K562 (cell line): ENCODE data around the gene NDOR1. TPM values are rescaled to one million over a fixed set of nuclear protein-coding genes. Genes with fewer than 3 reads are reported as not detected.

Source experiments
- ATAC-seq: fragments of 200-7000 bp; cut with Tn5 transposase; 3 replicates; pipeline ENCODE4 v1.9.1; 2020; ENCODE audit warnings: moderate library complexity
- BruUV-seq: library from RNA; stranded (reverse); fragments of 400-500 nt; replicated peaks from 2 replicates; lab custom pipeline; 2021; lab: Mats Ljungman, UMichigan
- CTCF ChIA-PET: fragments of 300-600 bp; formaldehyde crosslinking; extraction: SDS; loops from one replicate; lab custom pipeline; 2021; ENCODE audit warnings: low intra/inter-chr PET ratio; lab: Yijun Ruan, JAX
- POLR2A ChIA-PET: fragments of 300-600, 350-650 bp; sonication (Branson Sonifier 250); formaldehyde crosslinking; extraction: SDS; loops from one replicate; lab custom pipeline; 2021; ENCODE audit warnings: antibody characterized with exemption, inconsistent platforms; lab: Yijun Ruan, JAX
- DNase-seq, 4 experiments: peaks; one replicate each; pipeline versions ENCODE4 v3.0.0 to v3.0.0-alpha.2; 2011 to 2018; ENCODE audit warnings: low spot score in 3 of 4, mixed read lengths in 3 of 4; ENCODE audit errors: extremely low read depth in 1 of 4
- FAIRE-seq: peaks from 2 replicates; lab custom pipeline; 2011; peaks lifted over from hg19 to GRCh38; lab: Jason Lieb, UNC
- H2AFZ ChIP-seq: 2 replicates; pipeline ENCODE4 v1.6.0; 2011; ENCODE audit warnings: low read depth, low read length, control low read depth, inconsistent platforms
- H3K27ac ChIP-seq: fragments of 200-600 bp; 3 replicates; pipeline ENCODE4 v1.8.0; 2011; ENCODE audit warnings: low read depth, mild to moderate bottlenecking, control low read depth, inconsistent platforms, low read length, moderate library complexity, mixed read lengths; ENCODE audit errors: extremely low read depth
- H3K27me3 ChIP-seq, 2 experiments: fragments of 300-600 bp in 1 of 2; 2 replicates in 1 of 2; 3 replicates in 1 of 2; pipeline versions ENCODE4 v1.6.0 to v1.8.0; 2011; ENCODE audit warnings: inconsistent platforms in 2 of 2, low read length in 2 of 2, mild to moderate bottlenecking in 1 of 2, mixed read lengths in 1 of 2, moderate library complexity in 1 of 2; ENCODE audit not compliant: control insufficient read depth in 2 of 2, insufficient read depth in 2 of 2
- H3K36me3 ChIP-seq: fragments of 300-600 bp; 3 replicates; pipeline ENCODE4 v1.8.0; 2011; ENCODE audit warnings: mild to moderate bottlenecking, low read length, inconsistent platforms; ENCODE audit not compliant: control insufficient read depth, insufficient read depth
- H3K4me1 ChIP-seq, 2 experiments: fragments of 200-600 bp in 1 of 2; replicated peaks in 1 of 2; 2 replicates in 1 of 2; 3 replicates in 1 of 2; pipeline versions ENCODE4 v1.5.1 to v1.8.0; 2011; ENCODE audit warnings: inconsistent platforms in 2 of 2, low read length in 2 of 2, mild to moderate bottlenecking in 1 of 2, mixed read lengths in 1 of 2, moderate library complexity in 1 of 2; ENCODE audit not compliant: control insufficient read depth in 2 of 2, insufficient read depth in 2 of 2
- H3K4me2 ChIP-seq: 2 replicates; pipeline ENCODE4 v1.6.1; 2011; ENCODE audit warnings: low read length, control low read depth, inconsistent platforms, mixed read lengths; ENCODE audit not compliant: insufficient read depth
- H3K4me3 ChIP-seq: fragments of 200-600 bp; sonication (generic), shearing (Covaris generic); 2 replicates; pipeline ENCODE4 v1.5.1; 2016; ENCODE audit warnings: control low read depth, inconsistent platforms
- H3K79me2 ChIP-seq: fragments of 200-600 bp; 3 replicates; pipeline ENCODE4 v1.8.0; 2011; ENCODE audit warnings: low read length, inconsistent platforms; ENCODE audit not compliant: control insufficient read depth, insufficient read depth
- H3K9ac ChIP-seq, 2 experiments: 2 replicates each; pipeline versions ENCODE4 v1.6.0 to v1.6.1; 2011; ENCODE audit warnings: low read depth in 2 of 2, low read length in 2 of 2, control low read depth in 1 of 2, inconsistent platforms in 1 of 2, mild to moderate bottlenecking in 1 of 2, mixed read lengths in 1 of 2; ENCODE audit not compliant: insufficient read depth in 1 of 2
- H3K9me1 ChIP-seq: one replicate; pipeline ENCODE4 v1.6.0; 2011; ENCODE audit warnings: inconsistent platforms, mild to moderate bottlenecking, low read length, moderate library complexity; ENCODE audit not compliant: control insufficient read depth, insufficient read depth
- H3K9me3 ChIP-seq: replicated peaks from 2 replicates; pipeline ENCODE4 v1.5.1; 2011; ENCODE audit warnings: low read depth, low read length, inconsistent platforms; ENCODE audit not compliant: control insufficient read depth, insufficient read depth
- H4K20me1 ChIP-seq: replicated peaks from 2 replicates; pipeline ENCODE4 v1.6.1; 2011; ENCODE audit warnings: low read length, inconsistent platforms, mixed read lengths; ENCODE audit not compliant: control insufficient read depth, insufficient read depth
- ELF2 ChIP-seq: fragments of 250-450 bp; sonication (Bioruptor Pico); IDR thresholded peaks from 2 replicates; pipeline ENCODE4 v1.5.0; 2021; ENCODE audit warnings: mild to moderate bottlenecking
- MAFF ChIP-seq: IDR thresholded peaks from 2 replicates; pipeline ENCODE4 v1.6.1; 2012; ENCODE audit warnings: low read length, improper control_type of control experiment
- MEF2A ChIP-seq: IDR thresholded peaks from 2 replicates; pipeline ENCODE4 v1.6.1; 2011; ENCODE audit warnings: low read depth, mild to moderate bottlenecking, low read length, moderate library complexity; ENCODE audit not compliant: control insufficient read depth
- MTA1 ChIP-seq: fragments of 450-650 bp; IDR thresholded peaks from 2 replicates; pipeline ENCODE4 v1.6.1; 2017; ENCODE audit warnings: borderline replicate concordance
- PPARD ChIP-seq: fragments of 250-450 bp; sonication (Bioruptor Pico); IDR thresholded peaks from 2 replicates; pipeline ENCODE4 v1.8.0; 2022; ENCODE audit warnings: inconsistent platforms, mild to moderate bottlenecking, moderate library complexity
- SETDB1 ChIP-seq: IDR thresholded peaks from one replicate; pipeline ENCODE4 v1.6.1; 2012; ENCODE audit warnings: low read length, control low read depth, inconsistent platforms
- SP1 ChIP-seq: sonication (generic); formaldehyde crosslinking; IDR thresholded peaks from 2 replicates; pipeline ENCODE4 v1.8.1; 2022; ENCODE audit warnings: mild to moderate bottlenecking, missing genetic modification reagents
- SUPT5H ChIP-seq: fragments of 450-650 bp; IDR thresholded peaks from 2 replicates; pipeline ENCODE4 v1.6.1; 2016
- ZNF12 ChIP-seq: sonication (generic); formaldehyde crosslinking; IDR thresholded peaks from 2 replicates; pipeline ENCODE4 v1.4.0; 2020; ENCODE audit warnings: mild to moderate bottlenecking, missing genetic modification reagents
- WGBS: fragments of 100-300 bp; shearing (Covaris generic); methylation state at CpG from one replicate; pipeline ENCODE4 v1.1.6; 2016; ENCODE audit warnings: low coverage, mixed read lengths; ENCODE audit not compliant: insufficient coverage; ENCODE audit errors: missing lambda C conversion rate; 5-methylcytosine and 5-hydroxymethylcytosine counted together
- in situ Hi-C: fragments of 300-500 bp; cut with MboI; formaldehyde crosslinking; loops from 4 replicates; pipeline ENCODE4 v1.15.0; 2018; ENCODE audit warnings: inconsistent platforms, mixed read lengths
- intact Hi-C: fragments of 100-400 bp; cut with micrococcal nuclease; formaldehyde crosslinking; loops from 2 replicates; pipeline ENCODE4 v1.14.2; 2022
- polyA plus RNA-seq, 8 experiments: library from polyadenylated mRNA; depleted of rRNA in 4 of 8; stranded (reverse) in 5 of 8; unstranded in 3 of 8; fragments of >200 nt; fragmentation: Nextera tagmentation in 2 of 8; fragmentation: Illumina TruSeq in 1 of 8; extraction: Ambion mirVana in 2 of 8; extraction: Trizol in 1 of 8; gene quantifications; 2 replicates each; pipeline versions ENCODE4 v1.2.1 to v1.2.3, GENCODE V29; 2011 to 2014; ENCODE audit warnings: inconsistent platforms in 1 of 8, missing spikeins in 1 of 8
- total RNA-seq, 7 experiments: library from RNA; depleted of rRNA in 6 of 7; stranded (reverse); fragments of >200 nt in 6 of 7; fragmentation: Illumina TruSeq in 2 of 7; extraction: Trizol in 2 of 7; gene quantifications; 2 replicates each; pipeline versions ENCODE4 v1.2.1 to v1.2.3, GENCODE V29; 2011 to 2021; ENCODE audit warnings: low replicate concordance in 1 of 7
- TF ChIP-seq, protein P1 (sequence below): sonication (generic); formaldehyde crosslinking; IDR thresholded peaks from 2 replicates; pipeline ENCODE4 v1.8.0; 2022; ENCODE audit warnings: mild to moderate bottlenecking, missing genetic modification reagents, borderline replicate concordance
- TF ChIP-seq, protein P2 (sequence below): fragments of 450-650 bp; conservative IDR thresholded peaks from 2 replicates; pipeline ENCODE4 v1.6.1; 2016; ENCODE audit warnings: missing genetic modification characterization, low read depth, mild to moderate bottlenecking, control low read depth, missing compliant biosample characterization
- TF ChIP-seq, protein P3 (sequence below): sonication (generic); formaldehyde crosslinking; IDR thresholded peaks from 2 replicates; pipeline ENCODE4 v1.8.1; 2023; ENCODE audit warnings: missing genetic modification reagents, mild to moderate bottlenecking, borderline replicate concordance

Gene NDOR1
- total and polyA plus RNA-seq, 9 of the 15 experiments (the other 6 are each of a cell fraction or from before 2014, with no cell fraction given): 0.06 to 36.9 (median 6.9) TPM

DNA sequence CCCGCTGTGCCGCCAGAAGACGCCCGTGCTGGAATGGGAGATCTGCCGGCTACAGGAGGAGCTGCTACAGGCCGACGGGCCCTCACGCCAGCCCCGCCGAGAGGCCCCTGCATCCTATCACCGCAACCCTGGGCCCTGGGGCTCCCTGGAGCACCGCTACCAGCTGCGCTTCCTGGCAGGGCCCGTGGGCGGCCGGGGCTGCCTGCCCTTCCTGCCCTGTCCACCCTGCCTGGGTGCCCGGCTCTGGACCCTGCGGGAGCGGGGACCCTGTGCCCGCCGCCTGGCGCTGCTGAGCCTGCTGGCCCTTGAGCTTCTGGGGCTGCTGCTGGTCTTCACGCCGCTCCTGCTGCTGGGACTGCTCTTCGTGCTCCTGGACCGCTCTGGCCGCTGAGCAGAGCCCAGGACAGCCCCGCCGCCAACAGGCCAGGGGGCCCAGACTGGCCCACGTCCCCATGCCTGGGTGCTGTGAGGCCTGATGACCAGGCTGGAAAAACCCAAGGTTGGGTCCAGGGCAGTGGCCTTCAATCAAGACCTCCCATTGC, 12.8 kb downstream of the NDOR1 start (continued):
- TF ChIP-seq, protein P1, sequence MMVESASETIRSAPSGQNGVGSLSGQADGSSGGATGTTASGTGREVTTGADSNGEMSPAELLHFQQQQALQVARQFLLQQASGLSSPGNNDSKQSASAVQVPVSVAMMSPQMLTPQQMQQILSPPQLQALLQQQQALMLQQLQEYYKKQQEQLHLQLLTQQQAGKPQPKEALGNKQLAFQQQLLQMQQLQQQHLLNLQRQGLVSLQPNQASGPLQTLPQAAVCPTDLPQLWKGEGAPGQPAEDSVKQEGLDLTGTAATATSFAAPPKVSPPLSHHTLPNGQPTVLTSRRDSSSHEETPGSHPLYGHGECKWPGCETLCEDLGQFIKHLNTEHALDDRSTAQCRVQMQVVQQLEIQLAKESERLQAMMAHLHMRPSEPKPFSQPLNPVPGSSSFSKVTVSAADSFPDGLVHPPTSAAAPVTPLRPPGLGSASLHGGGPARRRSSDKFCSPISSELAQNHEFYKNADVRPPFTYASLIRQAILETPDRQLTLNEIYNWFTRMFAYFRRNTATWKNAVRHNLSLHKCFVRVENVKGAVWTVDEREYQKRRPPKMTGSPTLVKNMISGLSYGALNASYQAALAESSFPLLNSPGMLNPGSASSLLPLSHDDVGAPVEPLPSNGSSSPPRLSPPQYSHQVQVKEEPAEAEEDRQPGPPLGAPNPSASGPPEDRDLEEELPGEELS: no peak
- TF ChIP-seq, protein P2, sequence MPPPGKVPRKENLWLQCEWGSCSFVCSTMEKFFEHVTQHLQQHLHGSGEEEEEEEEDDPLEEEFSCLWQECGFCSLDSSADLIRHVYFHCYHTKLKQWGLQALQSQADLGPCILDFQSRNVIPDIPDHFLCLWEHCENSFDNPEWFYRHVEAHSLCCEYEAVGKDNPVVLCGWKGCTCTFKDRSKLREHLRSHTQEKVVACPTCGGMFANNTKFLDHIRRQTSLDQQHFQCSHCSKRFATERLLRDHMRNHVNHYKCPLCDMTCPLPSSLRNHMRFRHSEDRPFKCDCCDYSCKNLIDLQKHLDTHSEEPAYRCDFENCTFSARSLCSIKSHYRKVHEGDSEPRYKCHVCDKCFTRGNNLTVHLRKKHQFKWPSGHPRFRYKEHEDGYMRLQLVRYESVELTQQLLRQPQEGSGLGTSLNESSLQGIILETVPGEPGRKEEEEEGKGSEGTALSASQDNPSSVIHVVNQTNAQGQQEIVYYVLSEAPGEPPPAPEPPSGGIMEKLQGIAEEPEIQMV (tag): no peak
- TF ChIP-seq ELF2 (CRISPR knock-in tag): no peak

DNA sequence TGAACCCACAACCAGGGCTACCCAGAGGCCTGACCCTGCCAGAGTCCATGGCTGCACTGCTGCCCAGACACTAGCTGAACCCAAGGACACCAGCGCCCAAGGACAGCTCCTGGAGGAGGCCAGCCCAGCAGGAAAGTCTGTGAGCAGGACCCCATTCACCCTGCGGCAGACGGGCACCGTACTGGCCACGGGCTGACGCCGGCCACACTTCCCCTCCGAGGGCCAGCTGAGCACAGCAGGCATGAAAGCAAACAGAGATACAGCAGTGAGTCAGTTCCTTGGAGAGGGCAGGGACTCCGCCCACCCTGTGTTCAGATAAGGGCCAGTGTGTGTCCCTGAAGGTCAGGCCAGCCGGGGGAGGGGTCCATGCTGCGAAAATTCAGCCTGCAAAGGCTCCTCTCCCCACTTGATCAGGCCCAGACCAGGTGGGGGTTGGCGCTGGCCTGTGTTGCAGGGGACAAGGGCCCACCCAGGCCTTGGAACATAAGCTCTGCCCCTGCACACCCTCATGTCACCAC, 13.3 kb downstream of the NDOR1 start:
- H3K27ac ChIP-seq: peak overlapping the region; percentile 72
- H3K9ac ChIP-seq: peak overlapping the region; percentile 76 to 92
- WGBS: under 1% methylated on average over 12 of the region's 12 CpGs
- TF ChIP-seq SETDB1 (no peak), MTA1 (peak; percentile 66; the same call in 1 of the 2 replicates), MAFF (no peak), SP1 (CRISPR knock-in tag) (peak; percentile 84), ZNF12 (no peak), SUPT5H (no peak), MEF2A (no peak), PPARD (no peak)
- TF ChIP-seq, protein P3, sequence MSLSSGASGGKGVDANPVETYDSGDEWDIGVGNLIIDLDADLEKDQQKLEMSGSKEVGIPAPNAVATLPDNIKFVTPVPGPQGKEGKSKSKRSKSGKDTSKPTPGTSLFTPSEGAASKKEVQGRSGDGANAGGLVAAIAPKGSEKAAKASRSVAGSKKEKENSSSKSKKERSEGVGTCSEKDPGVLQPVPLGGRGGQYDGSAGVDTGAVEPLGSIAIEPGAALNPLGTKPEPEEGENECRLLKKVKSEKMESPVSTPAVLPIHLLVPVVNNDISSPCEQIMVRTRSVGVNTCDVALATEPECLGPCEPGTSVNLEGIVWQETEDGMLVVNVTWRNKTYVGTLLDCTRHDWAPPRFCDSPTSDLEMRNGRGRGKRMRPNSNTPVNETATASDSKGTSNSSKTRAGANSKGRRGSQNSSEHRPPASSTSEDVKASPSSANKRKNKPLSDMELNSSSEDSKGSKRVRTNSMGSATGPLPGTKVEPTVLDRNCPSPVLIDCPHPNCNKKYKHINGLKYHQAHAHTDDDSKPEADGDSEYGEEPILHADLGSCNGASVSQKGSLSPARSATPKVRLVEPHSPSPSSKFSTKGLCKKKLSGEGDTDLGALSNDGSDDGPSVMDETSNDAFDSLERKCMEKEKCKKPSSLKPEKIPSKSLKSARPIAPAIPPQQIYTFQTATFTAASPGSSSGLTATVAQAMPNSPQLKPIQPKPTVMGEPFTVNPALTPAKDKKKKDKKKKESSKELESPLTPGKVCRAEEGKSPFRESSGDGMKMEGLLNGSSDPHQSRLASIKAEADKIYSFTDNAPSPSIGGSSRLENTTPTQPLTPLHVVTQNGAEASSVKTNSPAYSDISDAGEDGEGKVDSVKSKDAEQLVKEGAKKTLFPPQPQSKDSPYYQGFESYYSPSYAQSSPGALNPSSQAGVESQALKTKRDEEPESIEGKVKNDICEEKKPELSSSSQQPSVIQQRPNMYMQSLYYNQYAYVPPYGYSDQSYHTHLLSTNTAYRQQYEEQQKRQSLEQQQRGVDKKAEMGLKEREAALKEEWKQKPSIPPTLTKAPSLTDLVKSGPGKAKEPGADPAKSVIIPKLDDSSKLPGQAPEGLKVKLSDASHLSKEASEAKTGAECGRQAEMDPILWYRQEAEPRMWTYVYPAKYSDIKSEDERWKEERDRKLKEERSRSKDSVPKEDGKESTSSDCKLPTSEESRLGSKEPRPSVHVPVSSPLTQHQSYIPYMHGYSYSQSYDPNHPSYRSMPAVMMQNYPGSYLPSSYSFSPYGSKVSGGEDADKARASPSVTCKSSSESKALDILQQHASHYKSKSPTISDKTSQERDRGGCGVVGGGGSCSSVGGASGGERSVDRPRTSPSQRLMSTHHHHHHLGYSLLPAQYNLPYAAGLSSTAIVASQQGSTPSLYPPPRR: no peak

More for the DNA sequence above, 13.3 kb downstream of the NDOR1 start:
- DNase-seq: peak; percentile 59 to 95 (median 77)
- no peak overlapping the region for H2AFZ ChIP-seq
- in situ Hi-C loops (no loop called here), intact Hi-C loops (loop anchor here (2.0 kb wide), 1 partner anchor 18 kb away; the partner anchor contains the start of gene TPRN)
- ChIA-PET POLR2A (interaction anchor here (0.7 to 2.1 kb wide), 11 partner anchors 9 to 223 kb away, joined by 3 to 13 read pairs (median 5); partner anchors contain the start of genes CLIC3, TPRN and TUBB4B), CTCF (no interaction called here)
- peak; percentile 100 for FAIRE-seq
- peaks cover 34 to 89% of the 10 kb centered on the region in 2 experiments for H3K4me1 ChIP-seq
- peak; percentile 82 for ATAC-seq
- peak overlapping the region; percentile 69 for H3K4me2 ChIP-seq
- peaks cover 18% of the 10 kb centered on the region; the same call in 2 of the 3 replicates for H3K79me2 ChIP-seq
- no peaks in the 10 kb centered on the region for H3K9me3 ChIP-seq
- no TSS peak for BruUV-seq
- H3K36me3 ChIP-seq: peaks cover 32% of the 10 kb centered on the region; the same call in 1 of the 3 replicates
- no peaks in the 10 kb centered on the region for H4K20me1 ChIP-seq
- H3K4me3 ChIP-seq: no peak overlapping the region
- no peaks in the 10 kb centered on the region for H3K9me1 ChIP-seq
- no peaks in the 10 kb centered on the region for H3K27me3 ChIP-seq
